Heart left ventricle (tissue), 13 donors: ENCODE results near the gene CFAP100.

Experiments
- CTCF ChIP-seq, 12 donors: fragments of 200-600 bp; sonication (generic) in 4 of 12; IDR thresholded peaks; one replicate each; pipeline versions ENCODE4 v1.5.0 to v1.8.0; 2018 to 2022; ENCODE audit warnings: antibody characterized with exemption in 12 of 12, mild to moderate bottlenecking in 5 of 12
- POLR2A ChIP-seq, 2 donors: fragments of 450-650 bp; IDR thresholded peaks; one replicate each; pipeline ENCODE4 v1.6.1; 2017; ENCODE audit warnings: antibody characterized with exemption in 2 of 2, mild to moderate bottlenecking in 2 of 2, moderate library complexity in 2 of 2
- donor health status: ischemic (EF 13 %, LVEDD 7.1; RV severe dilation, severe dysfunction).
- donor health status: DM: no; HTN: yes; CAD: no.
- donor health status: DM: no; HTN: no; CAD: no.
- donor health status: ischemic (EF 25% LVEDD 6.9; RV normal size, moderate dysfunction).
- donor health status: ischemic (EF 25% LVEDD 5.7; RV mildly dilated, moderate dysfunction).
- donor health status: ischemic (EF 35%, LVEDD 5.7; RV mildly dilated, moderate dysfunction).
- donor health status: nonischemic (EF 11% LVEDD 7.7; RV severe dilation, severe dysfunction).
- donor health status: DM: yes; HTN: yes; CAD: no.
- donor health status: PGD.
- donor health status: ischemic (EF 29% LVEDD 5.4; RV normal size, mild dysfunction).
- donor health status: nonischemic (EF 23%, LVEDD 6.1; RV moderate dilation, normal function).

GRCh38 chr3:126345231-126345630 lies 49.5 kb upstream of the CFAP100 start:
- TF ChIP-seq CTCF (IDR thresholded peaks at IDR 0.05): no peak
- no peak for TF ChIP-seq POLR2A (IDR thresholded peaks at IDR 0.05)
